Fibroblast of peridontal ligament (primary cell): ENCODE measurements around the gene ZNF367.

Experiments used
- DNase-seq: peaks from one replicate; pipeline ENCODE4 v3.0.0-alpha.2; 2010; ENCODE audit errors: extremely low read depth

Gene ZNF367

GRCh38 chr9:96436456-96437126 is 18.4 kb upstream of the ZNF367 start:
- no peak for DNase-seq

GRCh38 chr9:96436063-96436455 is 17.9 kb upstream of the ZNF367 start:
- no peak for DNase-seq

- DNase-seq = no peak
Measured at GRCh38 chr9:96435345-96435744, 17.2 kb upstream of the ZNF367 start.

- no peak for DNase-seq
Measured at GRCh38 chr9:96430377-96430776, 12.2 kb upstream of the ZNF367 start.

- DNase-seq = no peak
Measured at GRCh38 chr9:96429732-96430131, 11.6 kb upstream of the ZNF367 start.

- DNase-seq = no peak
Measured at GRCh38 chr9:96425500-96426169, 7.5 kb upstream of the ZNF367 start.

GRCh38 chr9:96423985-96424336 is 5.8 kb upstream of the ZNF367 start:
- no peak for DNase-seq

- no peak for DNase-seq
Measured at GRCh38 chr9:96423322-96423984, 5.3 kb upstream of the ZNF367 start.

GRCh38 chr9:96420468-96421219 is 2.5 kb upstream of the ZNF367 start:
- DNase-seq = peak; percentile 97

- DNase-seq = peak; percentile 12
Measured at GRCh38 chr9:96419691-96419969, 1.5 kb upstream of the ZNF367 start.

GRCh38 chr9:96418920-96419690 is 935 bp upstream of the ZNF367 start:
- DNase-seq = peak; percentile 39

- DNase-seq = no peak
Measured at GRCh38 chr9:96417661-96418082, 498 bp downstream of the ZNF367 start.

- DNase-seq = peak; percentile 66
Measured at GRCh38 chr9:96417051-96417586, 1.1 kb downstream of the ZNF367 start.

- DNase-seq = peak; percentile 24
Measured at GRCh38 chr9:96413302-96414221, 4.6 kb downstream of the ZNF367 start.

- no peak for DNase-seq
Measured at GRCh38 chr9:96412174-96412913, 5.8 kb downstream of the ZNF367 start.

GRCh38 chr9:96411129-96411838 is 6.9 kb downstream of the ZNF367 start:
- no peak for DNase-seq

GRCh38 chr9:96408409-96409280 is 9.5 kb downstream of the ZNF367 start:
- DNase-seq = no peak
